Measurements from ENCODE around the gene PRND. TPM values are rescaled to one million over a fixed set of nuclear protein-coding genes. Genes with fewer than 3 reads are reported as not detected.

PRND gene
- total and polyA plus RNA-seq, 2 of the 13 experiments (the other 11 are each of a cell fraction or from before 2014, with no cell fraction given): not detected

- TF ChIP-seq KDM5B (CRISPR knock-in tag; IDR thresholded peaks at IDR 0.05; ENCODE audit: borderline replicate concordance): peak; percentile 12; the same call in 1 of the 2 replicates
- no peak for TF ChIP-seq NFYB (CRISPR knock-in tag; IDR thresholded peaks at IDR 0.05)
- no peak for TF ChIP-seq CHD2 (IDR thresholded peaks at IDR 0.05; ENCODE audit: low read depth, low read length)
- TF ChIP-seq SMC3 (IDR thresholded peaks at IDR 0.05; ENCODE audit: low read length): no peak
- TF ChIP-seq ZNF780A (CRISPR knock-in tag; IDR thresholded peaks at IDR 0.05): no peak
- TF ChIP-seq SNAPC2 (CRISPR knock-in tag; IDR thresholded peaks at IDR 0.05): peak; percentile 63; the same call in 1 of the 2 replicates
- 0 out of 2 replicates have a peak, but pooled peaks have one; percentile 42 for TF ChIP-seq ZNF788 (CRISPR knock-in tag; IDR thresholded peaks at IDR 0.05; ENCODE audit: borderline replicate concordance)
- TF ChIP-seq MTA3 (CRISPR knock-in tag; IDR thresholded peaks at IDR 0.05): no peak
- no peak for TF ChIP-seq AKNA (CRISPR knock-in tag; IDR thresholded peaks at IDR 0.05; ENCODE audit: borderline replicate concordance)
- TF ChIP-seq ZNF253 (CRISPR knock-in tag; IDR thresholded peaks at IDR 0.05; ENCODE audit: borderline replicate concordance): 0 out of 2 replicates have a peak, but pooled peaks have one; percentile 62
- TF ChIP-seq ZNF800 (CRISPR knock-in tag; IDR thresholded peaks at IDR 0.05): no peak
- no peak for TF ChIP-seq ZNF724P (CRISPR knock-in tag; IDR thresholded peaks at IDR 0.05; ENCODE audit: borderline replicate concordance)
- no peak; the same call in 1 of the 2 replicates for TF ChIP-seq ZNF281 (CRISPR knock-in tag; IDR thresholded peaks at IDR 0.05; ENCODE audit: borderline replicate concordance)
- TF ChIP-seq CREM (IDR thresholded peaks at IDR 0.05): no peak
- no peak for TF ChIP-seq CREM (CRISPR knock-in tag; IDR thresholded peaks at IDR 0.05)
- TF ChIP-seq CSRNP2 (CRISPR knock-in tag; conservative IDR thresholded peaks at IDR 0.05; ENCODE audit: low read depth): no peak
- 0 out of 2 replicates have a peak, but pooled peaks have one; percentile 78 for TF ChIP-seq PAWR (CRISPR knock-in tag; IDR thresholded peaks at IDR 0.05; ENCODE audit: borderline replicate concordance)
- no peak for TF ChIP-seq ZNF383 (CRISPR knock-in tag; IDR thresholded peaks at IDR 0.05; ENCODE audit: borderline replicate concordance)
- no peak for TF ChIP-seq KLF13 (CRISPR knock-in tag; IDR thresholded peaks at IDR 0.05)
Measured at GRCh38 chr20:4684837-4685413, 36.8 kb upstream of the PRND start (continued).

All from HepG2 (cell line).